ENCODE results near the gene MTA3.

DNA sequence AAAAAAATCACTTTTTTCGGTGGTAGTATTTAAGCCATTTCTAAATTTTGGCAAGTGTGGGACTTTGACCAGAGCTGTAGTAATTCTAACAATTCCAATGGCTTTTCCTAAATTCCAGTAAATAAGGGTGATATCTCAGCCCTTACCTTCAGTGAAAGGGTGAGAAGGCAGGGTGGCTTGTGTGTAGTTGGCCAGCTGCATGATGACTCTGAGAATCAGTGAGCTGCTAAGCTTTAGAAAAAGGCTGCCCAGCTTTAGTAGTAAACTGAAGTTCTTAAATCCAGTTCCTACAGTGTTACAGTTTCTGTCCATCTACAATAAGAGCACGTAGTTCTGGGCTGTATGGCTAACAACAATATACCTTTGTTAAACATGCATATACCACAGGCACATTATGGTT, 153.5 kb downstream of the MTA3 start:
- TF ChIP-seq CTCF (IDR thresholded peaks at IDR 0.05) (no peak), EZH2 (IDR thresholded peaks at IDR 0.05; ENCODE audit: borderline replicate concordance, insufficient read depth, low read depth, low read length, poor library complexity, severe bottlenecking) (no peak)

Measured in B cell (primary cell).